ENCODE results near the gene CDR2L.

- TF ChIP-seq POLR2AphosphoS5 (IDR thresholded peaks at IDR 0.05) (no peak), CTCF (IDR thresholded peaks at IDR 0.05) (no peak)
Measured at GRCh38 chr17:74946641-74947040, 40.8 kb upstream of the CDR2L start.
